Kidney epithelial cell (primary cell): ENCODE measurements around the gene GPR78. TPM values are rescaled to one million over a fixed set of nuclear protein-coding genes. Genes with fewer than 3 reads are reported as not detected.

ENCODE experiments used
- DNase-seq: peaks from one replicate; pipeline ENCODE4 v3.0.0-alpha.2; 2010; ENCODE audit warnings: low read depth
- H3K27me3 ChIP-seq: 2 replicates; pipeline ENCODE4 v1.6.0; 2011; ENCODE audit warnings: low read length; ENCODE audit not compliant: control insufficient read depth, insufficient read depth
- H3K36me3 ChIP-seq: 2 replicates; pipeline ENCODE4 v1.5.1; 2011; ENCODE audit warnings: low read length; ENCODE audit not compliant: control insufficient read depth, insufficient read depth
- H3K4me3 ChIP-seq: 2 replicates; pipeline ENCODE4 v1.5.1; 2011; ENCODE audit warnings: low read depth, mild to moderate bottlenecking, control low read depth, low read length
- CTCF ChIP-seq: IDR thresholded peaks from 2 replicates; pipeline ENCODE4 v1.5.1; 2011; ENCODE audit warnings: mild to moderate bottlenecking, moderate library complexity, low read length, control low read depth, inconsistent platforms; ENCODE audit not compliant: insufficient read depth, poor library complexity, severe bottlenecking
- total RNA-seq: library from RNA; depleted of rRNA; stranded (reverse); fragments of >200 nt; gene quantifications from 2 replicates; pipeline ENCODE4 v1.2.3, GENCODE V29; 2015

GPR78 gene
- total RNA-seq, 1 donor from 2014 or later: not detected

GRCh38 chr4:8553216-8553615 is 27.0 kb upstream of the GPR78 start:
- H3K36me3 ChIP-seq: no peaks in the 10 kb centered on the region
- no peak overlapping the region for H3K4me3 ChIP-seq
- H3K27me3 ChIP-seq: no peaks in the 10 kb centered on the region
- TF ChIP-seq CTCF: no peak
- DNase-seq: no peak

- no peak for TF ChIP-seq CTCF
- Histone ChIP-seq H3K4me3 (no peak overlapping the region), H3K27me3 (no peaks in the 10 kb centered on the region), H3K36me3 (no peaks in the 10 kb centered on the region)
- no peak for DNase-seq
Observed at GRCh38 chr4:8553991-8554405, 26.2 kb upstream of the GPR78 start.

- TF ChIP-seq CTCF: no peak
- no peaks in the 10 kb centered on the region for H3K36me3 ChIP-seq
- H3K4me3 ChIP-seq: no peak overlapping the region
- no peaks in the 10 kb centered on the region for H3K27me3 ChIP-seq
- DNase-seq: no peak
Observed at GRCh38 chr4:8554555-8555100, 25.6 kb upstream of the GPR78 start.

- no peak for TF ChIP-seq CTCF
- H3K27me3 ChIP-seq: no peaks in the 10 kb centered on the region
- no peaks in the 10 kb centered on the region for H3K36me3 ChIP-seq
- no peak overlapping the region for H3K4me3 ChIP-seq
- DNase-seq: no peak
Observed at GRCh38 chr4:8555716-8556115, 24.5 kb upstream of the GPR78 start.

GRCh38 chr4:8556341-8557150 is 23.6 kb upstream of the GPR78 start:
- Histone ChIP-seq H3K36me3 (no peaks in the 10 kb centered on the region), H3K4me3 (no peak overlapping the region), H3K27me3 (no peaks in the 10 kb centered on the region)
- no peak for DNase-seq
- TF ChIP-seq CTCF: no peak
